ENCODE data around the gene IQGAP2.
"Not testable (repeated sequence)": the region's sequence is repeated elsewhere in the genome, so short reads cannot be mapped to it uniquely, and the experiment has no call there.

Gene IQGAP2

DNA sequence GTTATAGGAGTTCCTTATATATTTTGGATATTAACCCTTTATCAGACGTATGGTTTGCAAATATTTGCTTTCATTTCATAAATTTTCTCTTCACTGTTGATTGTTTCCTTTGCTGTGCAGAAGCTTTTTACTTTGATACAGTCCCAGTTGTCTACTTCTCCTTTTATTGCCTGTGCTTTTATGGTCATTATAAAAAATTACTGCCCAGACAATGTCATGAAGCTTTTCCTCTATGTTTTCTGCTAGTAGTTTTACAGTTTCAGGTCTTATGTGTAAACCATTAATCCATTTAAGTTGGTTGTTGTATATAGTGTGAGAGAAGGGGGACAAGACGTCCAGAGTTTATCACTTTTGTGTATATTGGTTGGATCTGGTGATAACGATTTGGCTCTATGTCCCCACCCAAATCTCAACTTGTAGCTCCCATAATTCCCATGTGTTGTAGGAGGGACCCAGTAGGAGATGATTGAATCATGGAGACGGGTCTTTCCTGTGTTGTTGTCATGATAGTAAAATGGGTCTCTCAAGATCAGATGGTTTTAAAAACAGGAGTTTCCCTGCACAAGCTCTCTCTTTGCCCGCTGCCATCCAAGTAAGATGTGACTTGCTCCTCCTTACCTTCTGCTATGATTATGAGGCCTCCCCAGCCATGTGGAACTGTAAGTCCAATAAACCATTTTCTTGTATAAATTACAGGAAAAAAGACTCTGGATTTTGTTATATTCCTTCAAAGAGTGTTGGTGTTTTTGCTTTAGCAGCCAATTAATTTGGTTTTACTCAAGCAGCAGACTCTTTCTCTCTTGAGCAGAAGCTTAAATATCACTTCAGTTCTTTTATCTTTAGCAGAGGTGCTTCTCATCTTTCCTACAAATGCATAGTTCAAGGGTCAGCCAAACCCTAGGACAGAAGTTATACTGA, 326.5 kb downstream of the IQGAP2 start:
- DNase-seq: no peak

DNA sequence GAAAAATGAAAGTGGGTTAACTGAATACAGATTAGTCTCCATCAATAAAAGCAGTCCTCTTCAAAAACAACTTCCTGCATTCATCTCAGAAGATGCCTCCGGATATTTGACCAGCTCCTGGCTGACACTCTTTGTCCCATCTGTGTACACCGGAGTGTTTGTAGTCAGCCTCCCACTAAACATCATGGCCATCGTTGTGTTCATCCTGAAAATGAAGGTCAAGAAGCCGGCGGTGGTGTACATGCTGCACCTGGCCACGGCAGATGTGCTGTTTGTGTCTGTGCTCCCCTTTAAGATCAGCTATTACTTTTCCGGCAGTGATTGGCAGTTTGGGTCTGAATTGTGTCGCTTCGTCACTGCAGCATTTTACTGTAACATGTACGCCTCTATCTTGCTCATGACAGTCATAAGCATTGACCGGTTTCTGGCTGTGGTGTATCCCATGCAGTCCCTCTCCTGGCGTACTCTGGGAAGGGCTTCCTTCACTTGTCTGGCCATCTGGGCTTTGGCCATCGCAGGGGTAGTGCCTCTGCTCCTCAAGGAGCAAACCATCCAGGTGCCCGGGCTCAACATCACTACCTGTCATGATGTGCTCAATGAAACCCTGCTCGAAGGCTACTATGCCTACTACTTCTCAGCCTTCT, 329.4 kb downstream of the IQGAP2 start:
- no peak for DNase-seq

DNA sequence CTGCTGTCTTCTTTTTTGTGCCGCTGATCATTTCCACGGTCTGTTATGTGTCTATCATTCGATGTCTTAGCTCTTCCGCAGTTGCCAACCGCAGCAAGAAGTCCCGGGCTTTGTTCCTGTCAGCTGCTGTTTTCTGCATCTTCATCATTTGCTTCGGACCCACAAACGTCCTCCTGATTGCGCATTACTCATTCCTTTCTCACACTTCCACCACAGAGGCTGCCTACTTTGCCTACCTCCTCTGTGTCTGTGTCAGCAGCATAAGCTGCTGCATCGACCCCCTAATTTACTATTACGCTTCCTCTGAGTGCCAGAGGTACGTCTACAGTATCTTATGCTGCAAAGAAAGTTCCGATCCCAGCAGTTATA, 329.9 kb downstream of the IQGAP2 start:
- no peak for DNase-seq

DNA sequence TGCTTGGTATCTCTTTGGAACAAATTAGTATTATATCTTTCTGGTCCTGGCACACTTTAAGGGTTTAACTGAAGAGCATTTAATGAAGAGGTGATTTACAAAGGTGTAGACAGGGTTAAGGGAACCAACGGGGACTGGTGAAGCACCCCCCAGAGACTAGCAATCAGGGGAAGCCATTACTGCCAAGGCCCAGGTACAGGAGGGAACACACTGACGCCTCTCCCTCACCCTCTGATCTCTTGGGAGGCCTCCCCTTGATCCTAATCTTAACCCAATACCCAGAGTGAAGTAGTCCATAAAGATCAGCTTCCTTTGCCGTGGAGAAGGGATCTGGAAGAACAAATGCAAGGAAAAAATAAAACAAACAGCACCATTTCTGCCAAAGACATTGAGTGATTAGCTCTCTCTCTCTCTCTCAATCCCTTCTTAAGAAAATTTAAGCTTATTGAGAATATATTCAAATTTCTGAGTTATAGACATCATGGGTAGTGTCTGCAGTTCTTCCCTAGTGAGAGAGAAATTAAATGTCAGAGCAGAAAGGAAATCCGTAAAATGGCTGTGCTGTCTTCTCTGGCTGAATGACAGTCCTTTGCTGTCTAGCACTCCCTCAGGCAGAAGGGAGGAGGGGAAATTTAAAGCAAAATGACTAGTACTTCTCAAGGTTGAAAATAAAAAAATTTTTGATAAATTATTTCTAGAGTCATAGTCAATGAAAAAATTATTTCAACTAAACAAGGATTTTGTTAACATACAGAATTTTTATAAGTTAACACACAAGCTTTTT, 332.9 kb downstream of the IQGAP2 start:
- no peak for DNase-seq

DNA sequence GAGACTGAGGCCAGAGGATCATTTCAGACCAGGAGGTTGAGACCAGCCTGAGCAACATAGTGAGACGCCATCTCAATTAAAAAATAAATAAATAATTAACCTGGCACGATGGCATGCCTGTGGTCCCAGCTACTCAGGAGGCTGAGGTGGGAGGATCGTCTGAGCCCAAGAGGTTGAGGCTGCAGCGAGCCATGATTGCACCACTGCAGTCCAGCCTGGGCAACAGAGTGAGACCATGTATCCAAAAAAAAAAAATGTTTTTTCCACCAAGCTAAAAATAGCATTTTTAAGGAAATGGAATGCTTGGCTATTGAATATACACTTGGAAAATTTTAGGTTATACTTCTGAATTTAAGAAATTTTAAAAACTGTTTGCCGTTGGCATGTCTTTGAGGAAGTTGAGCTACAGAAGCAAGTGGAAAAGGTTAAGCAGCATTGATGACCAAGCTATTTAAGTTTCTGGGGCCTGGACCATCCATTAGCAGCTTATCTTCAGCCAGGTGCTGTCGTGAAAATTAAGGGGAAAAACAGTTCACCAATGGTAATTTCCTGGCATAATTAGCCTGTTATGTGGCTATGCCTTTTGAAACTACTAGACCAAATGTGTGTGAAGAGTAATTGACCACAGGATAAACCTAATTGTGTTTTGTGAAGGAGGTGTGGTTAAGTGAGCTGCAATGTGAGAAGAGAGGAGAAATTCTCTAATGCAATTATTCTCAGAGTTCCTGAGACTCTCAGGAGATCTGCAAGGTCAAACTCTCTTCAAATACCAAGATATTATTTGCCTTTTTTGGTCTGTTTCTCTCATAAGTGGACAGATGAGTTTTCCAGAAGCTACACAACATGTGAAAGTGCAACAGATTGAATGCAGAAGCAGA, 333.8 kb downstream of the IQGAP2 start:
- no peak for DNase-seq

DNA sequence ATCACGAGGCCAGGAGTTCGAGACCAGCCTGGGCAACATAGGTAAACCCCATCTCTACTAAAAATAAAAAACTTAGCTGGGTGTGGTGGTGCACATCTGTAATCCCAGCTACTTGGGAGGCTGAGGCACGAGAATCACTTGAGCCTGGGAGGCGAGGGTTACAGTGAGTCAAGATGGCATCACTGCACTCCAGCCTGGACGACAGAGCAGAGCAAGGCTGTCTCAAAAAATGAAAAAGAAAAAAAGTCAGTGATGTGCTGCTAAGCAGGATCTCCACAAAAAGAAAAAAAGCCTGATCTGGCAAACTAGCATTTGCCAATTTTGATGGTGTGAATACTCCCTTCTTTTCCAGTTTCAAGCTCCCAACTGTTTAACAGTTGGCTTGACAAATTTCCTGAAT, 334.8 kb downstream of the IQGAP2 start:
- no peak for DNase-seq

DNA sequence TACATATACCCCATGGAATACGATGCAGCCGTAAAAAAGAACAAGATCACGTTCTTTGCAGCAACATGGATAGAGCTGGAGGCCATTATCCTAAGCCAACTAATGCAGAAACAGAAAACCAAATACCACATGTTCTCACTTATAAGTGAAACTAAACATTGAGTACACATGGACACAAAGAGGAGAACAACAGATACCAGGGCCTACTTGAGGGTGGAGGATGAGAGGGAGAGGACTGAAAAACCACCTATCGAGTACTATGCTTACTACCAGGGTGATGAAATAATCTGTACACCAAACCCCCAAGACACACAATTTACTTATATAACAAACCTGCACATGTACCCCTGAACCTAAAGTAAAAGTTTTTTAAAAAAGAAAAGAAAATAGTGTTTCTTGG, 338.4 kb downstream of the IQGAP2 start:
- not testable (repeated sequence) for DNase-seq

DNA sequence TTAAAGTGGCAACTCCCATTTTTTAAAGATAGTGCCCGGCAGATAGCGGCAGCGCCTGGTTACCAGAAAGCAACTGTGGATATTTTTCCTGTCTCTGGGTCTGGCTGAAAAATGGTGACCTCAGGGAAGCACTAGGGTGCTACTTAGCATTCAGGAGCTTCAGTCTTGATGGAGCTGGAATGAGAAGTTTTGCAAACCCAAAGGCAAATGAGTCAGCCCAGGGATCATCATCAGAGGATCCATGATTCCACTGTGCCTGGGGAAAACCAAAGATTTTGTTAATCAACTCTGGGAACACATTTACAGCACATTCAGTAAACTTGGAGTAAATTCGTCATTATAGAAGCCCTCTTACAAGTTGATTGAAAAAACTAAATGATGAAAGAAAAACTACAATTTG, 339.5 kb downstream of the IQGAP2 start:
- no peak for DNase-seq

DNA sequence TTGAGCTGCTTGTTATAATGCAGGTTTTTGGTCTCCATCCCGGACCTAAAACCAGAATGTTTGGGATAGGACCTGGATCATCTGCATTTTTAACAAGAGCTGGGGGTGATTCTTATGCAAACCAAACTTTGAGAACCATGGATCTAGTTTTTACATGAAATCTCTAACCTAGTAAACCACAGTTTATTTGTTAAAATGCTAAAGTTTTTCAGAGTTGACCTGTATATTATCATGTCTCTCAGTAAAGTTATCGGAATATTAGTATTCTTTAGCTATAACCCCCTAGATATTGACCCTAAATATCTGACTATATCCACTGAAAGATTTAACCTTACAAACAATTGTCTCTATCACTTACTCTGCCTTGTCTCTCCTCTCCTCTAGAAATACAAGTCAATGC, 341.5 kb downstream of the IQGAP2 start:
- DNase-seq: no peak

DNA sequence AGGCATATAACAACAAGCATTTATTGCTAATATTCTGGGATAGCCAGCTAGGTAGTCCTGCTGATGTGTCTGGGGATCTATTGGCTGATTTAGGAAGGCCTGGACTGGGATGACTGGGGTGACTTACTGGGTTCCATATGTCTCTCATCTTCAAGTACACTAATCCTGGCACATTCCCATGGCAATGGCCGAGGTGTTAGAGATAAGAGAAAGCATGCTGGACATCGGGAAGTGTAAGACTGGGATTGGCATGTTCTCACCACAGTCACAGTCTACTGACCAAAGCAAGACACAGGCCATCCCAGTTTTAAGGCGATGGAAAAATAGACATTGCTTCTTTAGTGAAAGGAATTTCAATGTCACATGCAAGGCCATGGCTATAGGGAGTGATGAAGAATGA, 342.6 kb downstream of the IQGAP2 start:
- no peak for DNase-seq

DNA sequence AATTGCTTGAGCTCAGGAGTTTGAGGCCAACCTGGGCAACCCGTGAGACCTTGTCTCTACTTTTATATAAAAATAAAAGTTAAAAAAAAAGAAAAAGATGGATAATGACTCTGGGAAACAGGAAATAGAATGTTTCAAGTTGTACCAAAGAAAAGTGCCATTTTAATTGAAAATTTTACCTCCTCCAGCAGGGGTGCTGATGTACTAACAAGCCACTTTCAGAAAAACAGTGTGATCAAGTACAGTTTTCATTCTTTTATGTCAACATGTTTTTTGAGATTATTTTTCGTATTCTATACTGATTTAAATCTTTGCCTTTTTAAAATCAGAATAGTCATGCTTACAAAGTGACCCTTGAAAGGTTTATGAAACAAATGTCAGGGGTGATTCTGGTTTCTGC, 343.6 kb downstream of the IQGAP2 start:
- no peak for DNase-seq

DNA sequence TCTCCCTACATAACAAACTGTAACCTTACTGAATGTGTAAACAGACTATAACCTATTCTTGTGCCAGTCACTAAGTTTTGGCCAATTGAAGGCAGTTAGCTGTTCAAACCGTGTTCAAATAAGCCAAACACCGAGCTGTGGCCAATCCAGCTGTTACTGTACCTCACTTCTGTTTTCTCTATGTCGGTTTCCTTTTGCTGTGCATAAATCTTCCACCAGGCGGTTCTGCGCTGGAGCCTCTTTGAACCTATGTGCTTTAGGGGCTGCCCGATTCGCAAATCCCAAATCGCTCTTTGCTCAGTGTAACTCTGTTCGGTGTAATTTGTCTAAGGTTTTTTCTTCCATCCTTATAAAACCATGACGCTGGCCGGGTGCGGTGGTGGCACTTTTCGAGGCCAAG, 344.6 kb downstream of the IQGAP2 start:
- DNase-seq: no peak

DNA sequence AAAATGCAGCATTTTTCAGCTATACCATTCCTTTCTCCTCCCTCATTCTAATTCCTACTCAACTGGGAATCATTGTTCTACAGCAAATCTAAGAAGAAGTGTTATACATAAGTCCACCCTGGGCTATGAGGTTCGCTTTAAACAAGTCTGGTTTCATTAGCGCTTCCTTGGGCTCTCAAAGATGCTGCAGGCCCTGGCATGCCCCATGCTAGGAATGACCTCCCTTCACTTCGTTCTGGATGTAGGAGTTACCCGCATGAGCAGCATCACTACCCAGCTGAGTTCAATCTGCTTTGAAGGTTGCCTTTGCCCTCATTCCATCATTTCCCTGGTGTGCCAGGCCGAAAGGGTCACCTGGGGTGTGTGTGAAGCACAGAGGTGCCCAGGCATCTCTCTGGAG, 348.2 kb downstream of the IQGAP2 start:
- DNase-seq: no peak

DNA sequence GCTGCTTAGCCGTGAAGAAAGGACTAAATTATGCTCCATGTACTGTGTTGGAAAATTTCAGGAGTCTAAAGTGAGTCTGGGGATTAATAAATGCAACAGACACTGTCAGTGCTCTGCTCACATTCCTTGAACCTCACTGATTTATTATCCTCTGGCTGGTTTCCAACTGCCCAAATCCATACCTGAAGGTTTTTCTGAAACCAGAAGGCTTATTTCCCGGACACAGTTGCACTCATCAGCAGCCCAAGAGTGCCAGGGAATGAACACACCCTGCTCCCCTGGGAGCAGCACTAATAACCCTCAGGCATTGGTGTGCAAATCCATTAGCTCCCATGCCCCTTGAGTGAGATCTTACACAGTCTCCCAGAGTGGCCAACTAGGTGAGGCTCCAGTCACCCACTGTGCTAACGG, 351.6 kb downstream of the IQGAP2 start:
- DNase-seq: no peak

DNA sequence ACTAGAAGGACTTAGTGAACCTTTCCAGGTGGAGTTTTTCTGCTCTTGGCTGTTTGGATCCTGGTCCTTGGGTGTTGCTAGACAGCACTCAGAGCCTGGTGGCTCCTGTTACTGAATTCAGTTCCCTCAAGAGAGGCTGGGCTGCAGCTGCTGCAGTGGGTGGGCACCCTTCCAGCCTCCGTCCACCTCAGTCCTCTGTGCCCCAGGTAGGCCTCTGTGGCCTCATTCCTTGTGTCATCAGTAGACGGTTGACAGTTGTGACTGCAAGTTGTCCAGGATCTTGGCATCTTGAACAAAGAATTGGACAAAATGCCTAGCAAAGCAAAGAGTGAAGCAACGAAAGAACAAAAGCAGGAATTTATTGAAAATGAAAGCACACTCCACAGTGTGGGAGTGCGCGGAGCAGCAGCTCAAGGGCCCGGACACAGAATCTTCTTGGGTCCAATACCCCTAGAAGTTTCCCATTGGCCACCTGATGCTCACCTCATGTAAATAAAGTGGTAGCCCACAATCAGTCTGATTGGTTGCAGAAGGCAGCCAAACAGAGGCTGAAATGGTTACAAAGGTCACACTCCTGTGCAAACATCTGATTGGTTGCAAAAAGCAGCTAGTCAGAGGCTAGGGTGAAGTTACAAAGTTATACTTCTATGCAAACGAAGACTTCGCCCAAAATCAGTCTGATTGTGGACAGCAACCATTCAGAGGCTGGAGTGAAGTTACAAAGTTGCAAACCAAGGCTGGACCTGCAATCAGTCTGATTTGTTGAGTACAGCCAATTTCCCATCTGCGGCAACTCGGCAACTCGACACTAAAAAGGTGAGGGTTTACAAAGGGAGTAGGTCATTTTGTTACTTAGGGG, 352.9 kb downstream of the IQGAP2 start:
- no peak for DNase-seq

DNA sequence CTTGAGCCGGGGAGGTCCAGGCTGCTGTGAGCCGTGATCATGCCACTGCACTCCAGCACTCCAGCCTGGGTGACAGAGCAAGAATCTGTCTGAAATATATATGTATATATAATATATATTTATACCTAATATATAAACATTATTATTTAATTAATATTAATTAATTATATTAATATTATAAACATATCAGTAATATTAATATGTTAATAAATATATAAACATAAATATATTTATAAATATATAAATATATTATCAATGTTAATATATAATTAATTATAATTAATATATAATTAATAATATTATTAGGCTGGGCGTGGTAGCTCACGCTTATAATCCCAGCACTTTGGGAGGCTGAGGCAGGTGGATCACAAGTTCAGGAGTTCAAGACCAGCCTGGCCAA, 354.0 kb downstream of the IQGAP2 start:
- no peak for DNase-seq

Measured in cerebellar nuclear complex (tissue), 1 donor.